Prostate gland (tissue), 2 donors: ENCODE data around the gene PANK1.

Experiments used
- CTCF ChIP-seq, 4 experiments: fragments of 200-600 bp in 2 of 4; fragments of 450-650 bp in 2 of 4; sonication (generic) in 2 of 4; IDR thresholded peaks; 1 replicate in 3 of 4; 2 replicates in 1 of 4; pipeline ENCODE4 v1.5.1; 2016 to 2019; ENCODE audit warnings: antibody characterized with exemption in 4 of 4, mild to moderate bottlenecking in 2 of 4, moderate library complexity in 2 of 4
- POLR2AphosphoS5 ChIP-seq: sonication (generic); formaldehyde crosslinking; IDR thresholded peaks from one replicate; pipeline ENCODE4 v1.6.1; 2017; ENCODE audit warnings: antibody characterized with exemption

GRCh38 chr10:89575031-89575430, 70.0 kb downstream of the PANK1 start:
- no peak for TF ChIP-seq CTCF (IDR thresholded peaks at IDR 0.05)
- TF ChIP-seq POLR2AphosphoS5 = no peak
